H1 (cell line): ENCODE measurements around the gene SPSB1. TPM values are rescaled to one million over a fixed set of nuclear protein-coding genes. Genes with fewer than 3 reads are reported as not detected.

ENCODE experiments used
- CTCF ChIA-PET: fragments of 300-600 bp; sonication (Branson Sonifier 250); formaldehyde crosslinking; loops from one replicate; lab custom pipeline; 2021; ENCODE audit not compliant: partially characterized antibody; lab: Charles Lee
- POLR2A ChIA-PET: fragments of 300-600 bp; sonication (Branson Sonifier 250); formaldehyde crosslinking; loops from one replicate; lab custom pipeline; 2021; ENCODE audit warnings: inconsistent platforms; ENCODE audit not compliant: partially characterized antibody; lab: Charles Lee
- DNase-seq, 2 experiments: peaks; one replicate each; pipeline versions ENCODE4 v3.0.0 to v3.0.0-alpha.2; 2010 to 2022; ENCODE audit warnings: low spot score in 2 of 2, low read depth in 1 of 2, mixed read lengths in 1 of 2
- FAIRE-seq: peaks from 2 replicates; lab custom pipeline; 2011; peaks lifted over from hg19 to GRCh38; lab: Jason Lieb, UNC
- H2AFZ ChIP-seq: 2 replicates; pipeline ENCODE4 v1.8.1; 2012; ENCODE audit warnings: low read length, inconsistent platforms
- H2AK5ac ChIP-seq: 2 replicates; pipeline ENCODE4 v1.6.1; 2013; ENCODE audit warnings: low read depth, low read length
- H2BK120ac ChIP-seq: replicated peaks from 2 replicates; pipeline ENCODE3; 2013; ENCODE audit warnings: low read depth, low read length, inconsistent platforms
- H2BK12ac ChIP-seq: 2 replicates; pipeline ENCODE4 v1.6.1; 2013; ENCODE audit warnings: low read depth, low read length
- H2BK15ac ChIP-seq: 2 replicates; pipeline ENCODE4 v1.6.1; 2013; ENCODE audit warnings: low read length
- H2BK20ac ChIP-seq: 2 replicates; pipeline ENCODE4 v1.6.1; 2013; ENCODE audit warnings: low read length
- H2BK5ac ChIP-seq: 2 replicates; pipeline ENCODE4 v1.6.1; 2013; ENCODE audit warnings: low read depth, low read length
- H3K14ac ChIP-seq: 2 replicates; pipeline ENCODE4 v1.6.1; 2013; ENCODE audit warnings: inconsistent platforms; ENCODE audit not compliant: insufficient read length
- H3K18ac ChIP-seq: 2 replicates; pipeline ENCODE4 v1.6.1; 2013; ENCODE audit warnings: low read length; ENCODE audit errors: extremely low read depth
- H3K23ac ChIP-seq: 2 replicates; pipeline ENCODE4 v1.6.1; 2013; ENCODE audit warnings: inconsistent platforms; ENCODE audit not compliant: insufficient read length
- H3K23me2 ChIP-seq: 2 replicates; pipeline ENCODE4 v1.6.1; 2013; ENCODE audit warnings: low read depth, low read length
- H3K27ac ChIP-seq: 2 replicates; pipeline ENCODE4 v1.6.1; 2011; ENCODE audit warnings: low read depth, low read length, inconsistent platforms
- H3K27me3 ChIP-seq, 4 experiments: replicated peaks in 1 of 4; 1 replicate in 1 of 4; 2 replicates in 3 of 4; pipeline versions ENCODE4 v1.6.1 to v1.8.1; 2011 to 2013; ENCODE audit warnings: low read length in 3 of 4, mild to moderate bottlenecking in 3 of 4, inconsistent platforms in 2 of 4, mixed read lengths in 2 of 4, moderate library complexity in 1 of 4; ENCODE audit not compliant: control insufficient read depth in 3 of 4, insufficient read depth in 3 of 4; ENCODE audit errors: extremely low read depth in 1 of 4
- H3K36me3 ChIP-seq, 4 experiments: 2 replicates each; pipeline versions ENCODE4 v1.6.1 to v1.8.1; 2011 to 2013; ENCODE audit warnings: mild to moderate bottlenecking in 4 of 4, low read length in 3 of 4, moderate library complexity in 2 of 4, control low read depth in 1 of 4, inconsistent platforms in 1 of 4; ENCODE audit not compliant: insufficient read depth in 4 of 4, control insufficient read depth in 2 of 4
- H3K4ac ChIP-seq: replicated peaks from 2 replicates; pipeline ENCODE3; 2013; ENCODE audit warnings: low read length, low read depth, mixed read lengths, inconsistent platforms; ENCODE audit not compliant: insufficient read length
- H3K4me1 ChIP-seq, 4 experiments: replicated peaks in 1 of 4; 1 replicate in 1 of 4; 2 replicates in 3 of 4; pipeline versions ENCODE4 v1.6.1 to v1.8.1; 2011 to 2013; ENCODE audit warnings: low read length in 3 of 4, inconsistent platforms in 2 of 4, mixed read lengths in 1 of 4; ENCODE audit not compliant: insufficient read depth in 4 of 4, control insufficient read depth in 3 of 4
- H3K4me2 ChIP-seq, 2 experiments: 2 replicates each; pipeline versions ENCODE4 v1.6.1 to v1.8.1; 2011 to 2013; ENCODE audit warnings: low read depth in 2 of 2, low read length in 2 of 2, control low read depth in 1 of 2, inconsistent platforms in 1 of 2, mild to moderate bottlenecking in 1 of 2; ENCODE audit not compliant: insufficient read depth in 1 of 2
- H3K4me3 ChIP-seq, 4 experiments: fragments of 200-600, 300-600 bp in 1 of 4; sonication (generic), shearing (Covaris generic), sonication (Bioruptor Twin) in 1 of 4; 2 replicates each; pipeline versions ENCODE4 v1.5.1 to v1.8.1; 2011 to 2016; ENCODE audit warnings: low read length in 4 of 4, low read depth in 3 of 4, control low read depth in 2 of 4, inconsistent platforms in 2 of 4, mild to moderate bottlenecking in 2 of 4, mixed read lengths in 1 of 4, moderate library complexity in 1 of 4; ENCODE audit not compliant: insufficient read depth in 2 of 4; ENCODE audit errors: extremely low read depth in 1 of 4
- H3K56ac ChIP-seq: replicated peaks from 2 replicates; pipeline ENCODE3; 2013; ENCODE audit warnings: low read depth, mild to moderate bottlenecking, mixed read lengths, low read length, inconsistent platforms; ENCODE audit not compliant: insufficient read length
- H3K79me1 ChIP-seq: 2 replicates; pipeline ENCODE4 v1.6.1; 2013; ENCODE audit warnings: low read depth, low read length, control low read depth
- H3K79me2 ChIP-seq, 2 experiments: 2 replicates each; pipeline versions ENCODE4 v1.6.1 to v1.8.1; 2012 to 2013; ENCODE audit warnings: low read length in 2 of 2, mild to moderate bottlenecking in 2 of 2, inconsistent platforms in 1 of 2; ENCODE audit not compliant: insufficient read depth in 2 of 2, control insufficient read depth in 1 of 2
- H3K9ac ChIP-seq, 4 experiments: replicated peaks in 1 of 4; 1 replicate in 1 of 4; 2 replicates in 3 of 4; pipeline versions ENCODE4 v1.6.1 to v1.8.1; 2011 to 2013; ENCODE audit warnings: low read depth in 3 of 4, low read length in 3 of 4, control low read depth in 2 of 4, mild to moderate bottlenecking in 2 of 4, moderate library complexity in 2 of 4, inconsistent platforms in 1 of 4; ENCODE audit errors: extremely low read depth in 1 of 4
- H3K9me3 ChIP-seq, 2 experiments: 2 replicates each; pipeline versions ENCODE4 v1.6.1 to v1.8.1; 2012 to 2013; ENCODE audit warnings: mild to moderate bottlenecking in 2 of 2, moderate library complexity in 2 of 2, control low read depth in 1 of 2, inconsistent platforms in 1 of 2, low read depth in 1 of 2, low read length in 1 of 2, mixed read lengths in 1 of 2; ENCODE audit not compliant: insufficient read depth in 2 of 2
- H4K20me1 ChIP-seq, 2 experiments: replicated peaks in 1 of 2; 2 replicates each; pipeline versions ENCODE3 to v1.8.1; 2011 to 2013; ENCODE audit warnings: inconsistent platforms in 2 of 2, low read length in 2 of 2, mild to moderate bottlenecking in 1 of 2; ENCODE audit not compliant: insufficient read depth in 2 of 2, control insufficient read depth in 1 of 2
- H4K5ac ChIP-seq: 2 replicates; pipeline ENCODE4 v1.6.1; 2013; ENCODE audit warnings: low read length, low read depth, mixed read lengths, inconsistent platforms; ENCODE audit not compliant: insufficient read length
- H4K8ac ChIP-seq: 2 replicates; pipeline ENCODE4 v1.8.0; 2013; ENCODE audit warnings: mild to moderate bottlenecking, moderate library complexity, low read length, inconsistent platforms; ENCODE audit not compliant: insufficient read depth; ENCODE audit errors: extremely low read depth
- H4K91ac ChIP-seq: replicated peaks from 2 replicates; pipeline ENCODE3; 2013; ENCODE audit warnings: low read length, mixed read lengths, inconsistent platforms; ENCODE audit not compliant: insufficient read length
- HDAC6 ChIP-seq: IDR thresholded peaks from one replicate; pipeline ENCODE4 v1.7.1; 2012; ENCODE audit warnings: low read depth, mild to moderate bottlenecking, inconsistent platforms, low read length, moderate library complexity
- POU5F1 ChIP-seq: IDR thresholded peaks from 2 replicates; pipeline ENCODE4 v1.6.1; 2011; ENCODE audit warnings: low read depth, mild to moderate bottlenecking, low read length, moderate library complexity
- RXRA ChIP-seq: IDR thresholded peaks from 2 replicates; pipeline ENCODE4 v1.6.1; 2011; ENCODE audit warnings: low read depth, mild to moderate bottlenecking, low read length, moderate library complexity; ENCODE audit not compliant: insufficient read depth
- SRF ChIP-seq: IDR thresholded peaks from 2 replicates; pipeline ENCODE4 v1.6.1; 2011; ENCODE audit warnings: mild to moderate bottlenecking, low read depth, low read length, moderate library complexity
- ZNF274 ChIP-seq: IDR thresholded peaks from 2 replicates; pipeline ENCODE4 v1.7.0; 2012; ENCODE audit warnings: low read length, borderline replicate concordance; ENCODE audit errors: extremely low read depth
- WGBS, 2 experiments: shearing (Covaris generic) in 1 of 2; methylation state at CpG; one replicate each; pipeline versions ENCODE4 v1.1.6 to v1.1.7; 2013 to 2015; ENCODE audit warnings: low lambda C conversion rate in 2 of 2, mixed read lengths in 2 of 2, inconsistent platforms in 1 of 2, low coverage in 1 of 2, missing lambda C conversion rate in 1 of 2; ENCODE audit not compliant: insufficient replicate concordance in 2 of 2, insufficient coverage in 1 of 2, insufficient read length in 1 of 2; ENCODE audit errors: extremely low coverage in 1 of 2, missing lambda C conversion rate in 1 of 2; 5-methylcytosine and 5-hydroxymethylcytosine counted together
- polyA plus RNA-seq, 7 experiments: library from polyadenylated mRNA; depleted of rRNA in 3 of 7; stranded (reverse) in 5 of 7; unstranded in 2 of 7; fragments of >200 nt in 5 of 7; fragments of 200-250 nt in 2 of 7; gene quantifications; 1 replicate in 5 of 7; 2 replicates in 1 of 7; 4 replicates in 1 of 7; pipeline versions ENCODE4 v1.2.1 to v1.2.3, GENCODE V29; 2011 to 2013; ENCODE audit warnings: missing spikeins in 2 of 7, mixed read lengths in 2 of 7
- total RNA-seq: library from RNA; stranded (reverse); fragmentation: NEBNext Ultra II Directional; extraction: Animal tissue kit (Norgen Biotek cat#: 25700); gene quantifications from 2 replicates; pipeline ENCODE4 v1.2.1, GENCODE V29; 2021
- TF ChIP-seq, protein P1 (sequence below): IDR thresholded peaks from 2 replicates; pipeline ENCODE4 v1.6.1; 2012; ENCODE audit warnings: inconsistent platforms
- TF ChIP-seq, protein P2 (sequence below): IDR thresholded peaks from 2 replicates; pipeline ENCODE4 v1.6.1; 2012; ENCODE audit warnings: inconsistent platforms

SPSB1 gene
- total and polyA plus RNA-seq, 2 of the 8 experiments (the other 6 are each of a cell fraction or from before 2014, with no cell fraction given), result 5.3 to 6.4 TPM

DNA sequence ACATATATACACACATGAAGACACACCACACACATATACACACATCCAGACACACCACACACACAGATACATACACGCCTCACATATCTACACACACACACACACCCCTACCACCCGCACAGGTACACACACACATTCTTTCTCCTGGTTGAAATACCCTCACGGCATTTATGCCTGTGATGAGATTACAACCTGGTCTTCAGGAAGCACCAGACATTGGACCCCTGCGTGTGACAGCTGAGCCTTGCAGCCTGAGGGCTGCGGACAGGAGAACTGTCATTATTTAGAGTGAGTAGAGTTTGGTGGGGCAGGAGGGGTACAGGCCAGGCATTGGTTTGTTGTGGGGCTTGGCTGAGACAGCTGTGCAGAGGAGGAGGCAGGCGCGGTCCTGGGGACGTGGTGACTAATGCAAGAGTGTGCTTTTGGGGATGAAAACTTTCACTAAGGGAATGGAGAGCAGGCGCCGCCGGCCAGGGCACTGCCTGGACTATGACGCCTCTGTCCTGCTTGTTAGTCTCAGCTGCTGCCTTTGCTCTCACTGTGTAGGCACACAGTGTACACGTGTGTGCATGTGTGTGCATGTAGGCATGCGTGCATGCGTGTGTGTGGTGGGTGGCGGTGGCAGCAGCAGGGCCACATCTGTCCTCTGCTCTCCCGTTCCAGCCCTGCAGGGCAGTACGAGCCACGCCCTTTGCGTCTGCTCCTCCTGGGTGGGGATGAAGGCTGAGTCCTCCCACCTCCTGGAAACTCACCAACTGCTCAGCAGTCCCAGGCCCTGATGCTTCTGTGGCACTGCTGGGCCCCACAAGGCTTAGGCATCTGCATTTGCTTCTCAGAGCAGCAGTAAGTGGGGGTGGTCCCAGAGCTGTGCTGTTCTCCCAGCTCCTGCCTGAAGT, 57.6 kb downstream of the SPSB1 start:
- Histone ChIP-seq H3K4me1 (peaks cover 3 to 18% (median 8%) of the 10 kb centered on the region in 4 experiments), H4K5ac (no peak overlapping the region), H2BK120ac (no peak overlapping the region), H3K23me2 (no peaks in the 10 kb centered on the region; the same call in 1 of the 2 replicates), H3K4me2 (no peak overlapping the region), H3K56ac (no peak overlapping the region), H4K91ac (peak overlapping the region; percentile 37), H3K14ac (no peak overlapping the region), H3K18ac (no peak overlapping the region), H3K27ac (no peak overlapping the region), H3K9me3 (no peaks in the 10 kb centered on the region), H3K4ac (no peak overlapping the region), H2BK20ac (no peak overlapping the region), H2BK15ac (no peak overlapping the region), H3K9ac (no peak overlapping the region), H4K20me1 (peaks cover 0 to 4% of the 10 kb centered on the region in 2 experiments), H3K79me2 (no peaks in the 10 kb centered on the region), H3K27me3 (no peaks in the 10 kb centered on the region), H4K8ac (no peak overlapping the region), H2BK12ac (peak overlapping the region; percentile 85; the same call in 1 of the 2 replicates), H3K79me1 (no peaks in the 10 kb centered on the region), H3K36me3 (no peaks in the 10 kb centered on the region), H2BK5ac (peak overlapping the region; percentile 44; the same call in 1 of the 2 replicates), H2AFZ (no peak overlapping the region), H3K4me3 (no peak overlapping the region), H2AK5ac (peak overlapping the region; percentile 85; the same call in 1 of the 2 replicates), H3K23ac (no peak overlapping the region)
- ChIA-PET CTCF (interaction anchor here (0.9 to 1.4 kb wide), 2 partner anchors 30 to 83 kb away, joined by 3 to 4 read pairs; no protein-coding TSS in a partner anchor), POLR2A (interaction anchor here (1.0 to 1.2 kb wide), 3 partner anchors 11 to 17 kb away, joined by 3 read pairs; no protein-coding TSS in a partner anchor)
- FAIRE-seq, result no peak
- DNase-seq, result no peak
- TF ChIP-seq ZNF274 (no peak), RXRA (no peak), SRF (no peak), HDAC6 (no peak), POU5F1 (no peak)
- TF ChIP-seq, protein P1, sequence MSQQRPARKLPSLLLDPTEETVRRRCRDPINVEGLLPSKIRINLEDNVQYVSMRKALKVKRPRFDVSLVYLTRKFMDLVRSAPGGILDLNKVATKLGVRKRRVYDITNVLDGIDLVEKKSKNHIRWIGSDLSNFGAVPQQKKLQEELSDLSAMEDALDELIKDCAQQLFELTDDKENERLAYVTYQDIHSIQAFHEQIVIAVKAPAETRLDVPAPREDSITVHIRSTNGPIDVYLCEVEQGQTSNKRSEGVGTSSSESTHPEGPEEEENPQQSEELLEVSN, result no peak
- TF ChIP-seq, protein P2, sequence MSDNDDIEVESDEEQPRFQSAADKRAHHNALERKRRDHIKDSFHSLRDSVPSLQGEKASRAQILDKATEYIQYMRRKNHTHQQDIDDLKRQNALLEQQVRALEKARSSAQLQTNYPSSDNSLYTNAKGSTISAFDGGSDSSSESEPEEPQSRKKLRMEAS, result no peak
- 87% methylated on average over 20 of the region's 20 CpGs; no CpG with 5 or more reads in 1 of the 2 experiments for WGBS, 2 experiments
